SK-N-SH (cell line): Measurements from ENCODE around the gene VPS50. TPM values are rescaled to one million over a fixed set of nuclear protein-coding genes. Genes with fewer than 3 reads are reported as not detected.
"Not testable (repeated sequence)": the region's sequence is repeated elsewhere in the genome, so short reads cannot be mapped to it uniquely, and the experiment has no call there.

Source experiments
- CTCF ChIA-PET: fragments of 300-600, 350-600 bp; formaldehyde crosslinking; extraction: SDS; loops from one replicate; lab custom pipeline; 2021; lab: Yijun Ruan, JAX
- POLR2A ChIA-PET: fragments of 350-600 bp; sonication (Branson Sonifier 250); formaldehyde crosslinking; extraction: SDS; loops from one replicate; lab custom pipeline; 2020; ENCODE audit warnings: antibody characterized with exemption, inconsistent platforms; lab: Yijun Ruan, JAX
- DNase-seq: peaks from one replicate; pipeline ENCODE4 v3.0.0; 2012
- H2AFZ ChIP-seq: fragments of 200-600 bp; sonication (generic); 2 replicates; pipeline ENCODE4 v1.8.1; 2016; ENCODE audit warnings: antibody characterized with exemption, mild to moderate bottlenecking, low read depth
- H3F3A ChIP-seq: fragments of 200-600 bp; sonication (generic); replicated peaks from 2 replicates; pipeline ENCODE3; 2016; ENCODE audit warnings: antibody characterized with exemption, mild to moderate bottlenecking; ENCODE audit not compliant: insufficient read depth
- H3K27ac ChIP-seq, 2 experiments: fragments of 200-500 bp in 1 of 2; fragments of 200-600 bp in 1 of 2; sonication (Bioruptor generic) in 1 of 2; sonication (generic), shearing (Covaris generic) in 1 of 2; 2 replicates each; pipeline versions ENCODE4 v1.5.1 to v1.6.1; 2014 to 2016; ENCODE audit warnings: low read depth in 2 of 2, inconsistent platforms in 1 of 2, low read length in 1 of 2, mild to moderate bottlenecking in 1 of 2, mixed read lengths in 1 of 2
- H3K27me3 ChIP-seq: fragments of 200-600 bp; sonication (generic), shearing (Covaris generic); 2 replicates; pipeline ENCODE4 v1.6.1; 2016; ENCODE audit warnings: mixed run types; ENCODE audit not compliant: insufficient read depth
- H3K36me3 ChIP-seq, 2 experiments: fragments of 200-500 bp in 1 of 2; fragments of 200-600 bp in 1 of 2; sonication (Bioruptor generic) in 1 of 2; sonication (generic) in 1 of 2; replicated peaks in 1 of 2; 2 replicates each; pipeline versions ENCODE3 to v1.5.1; 2014 to 2016; ENCODE audit warnings: low read length in 1 of 2, mild to moderate bottlenecking in 1 of 2; ENCODE audit not compliant: insufficient read depth in 2 of 2, control insufficient read depth in 1 of 2
- H3K4me1 ChIP-seq, 2 experiments: fragments of 200-500 bp in 1 of 2; fragments of 200-600 bp in 1 of 2; sonication (Bioruptor generic) in 1 of 2; sonication (generic), shearing (Covaris generic) in 1 of 2; 2 replicates each; pipeline versions ENCODE4 v1.5.1 to v1.6.1; 2014 to 2016; ENCODE audit warnings: low read depth in 1 of 2, low read length in 1 of 2, mixed run types in 1 of 2; ENCODE audit not compliant: insufficient read depth in 2 of 2, control insufficient read depth in 1 of 2
- H3K4me2 ChIP-seq: fragments of 200-600 bp; sonication (generic), shearing (Covaris generic); 2 replicates; pipeline ENCODE4 v1.6.1; 2017; ENCODE audit warnings: mixed run types
- H3K4me3 ChIP-seq, 2 experiments: fragments of 200-500 bp in 1 of 2; fragments of 200-600 bp in 1 of 2; sonication (Bioruptor generic) in 1 of 2; sonication (generic), shearing (Covaris generic) in 1 of 2; 2 replicates each; pipeline versions ENCODE4 v1.5.1 to v1.8.1; 2014 to 2016; ENCODE audit warnings: low read depth in 2 of 2, inconsistent platforms in 1 of 2, low read length in 1 of 2, mild to moderate bottlenecking in 1 of 2, mixed read lengths in 1 of 2, moderate library complexity in 1 of 2
- H3K79me2 ChIP-seq: fragments of 200-600 bp; sonication (generic); 2 replicates; pipeline ENCODE4 v1.8.1; 2017; ENCODE audit warnings: mild to moderate bottlenecking; ENCODE audit not compliant: insufficient read depth
- H3K9ac ChIP-seq: fragments of 200-600 bp; sonication (generic); 2 replicates; pipeline ENCODE4 v1.6.1; 2017; ENCODE audit warnings: mixed run types
- H3K9me2 ChIP-seq: fragments of 200-600 bp; sonication (generic); 2 replicates; pipeline ENCODE4 v1.6.1; 2017; ENCODE audit warnings: mixed run types
- H3K9me3 ChIP-seq: fragments of 200-600 bp; sonication (generic); 2 replicates; pipeline ENCODE4 v1.6.1; 2017; ENCODE audit warnings: mixed run types, mild to moderate bottlenecking, moderate library complexity
- H4K20me1 ChIP-seq: fragments of 200-600 bp; sonication (generic); 2 replicates; pipeline ENCODE4 v1.6.1; 2017; ENCODE audit warnings: mild to moderate bottlenecking, mixed run types; ENCODE audit not compliant: insufficient read depth
- ELF1 ChIP-seq: IDR thresholded peaks from 2 replicates; pipeline ENCODE4 v1.4.0; 2012
- MEF2A ChIP-seq: IDR thresholded peaks from 2 replicates; pipeline ENCODE4 v1.4.0; 2012; ENCODE audit warnings: low read depth, borderline replicate concordance
- POLR2AphosphoS5 ChIP-seq: IDR thresholded peaks from 2 replicates; pipeline ENCODE4 v1.6.1; 2012; ENCODE audit warnings: low read depth, low read length
- SIN3A ChIP-seq: IDR thresholded peaks from 2 replicates; pipeline ENCODE4 v1.6.1; 2012; ENCODE audit warnings: low read depth, mild to moderate bottlenecking, low read length, moderate library complexity, borderline replicate concordance
- TAF1 ChIP-seq: IDR thresholded peaks from 2 replicates; pipeline ENCODE4 v1.6.1; 2012; ENCODE audit warnings: low read depth, mild to moderate bottlenecking, low read length, moderate library complexity, borderline replicate concordance
- TEAD4 ChIP-seq: IDR thresholded peaks from 2 replicates; pipeline ENCODE4 v1.4.0; 2012; ENCODE audit warnings: mild to moderate bottlenecking, borderline replicate concordance; ENCODE audit not compliant: insufficient read depth
- WGBS: methylation state at CpG from one replicate; pipeline ENCODE4 v1.1.6; 2017; ENCODE audit warnings: low lambda C conversion rate; 5-methylcytosine and 5-hydroxymethylcytosine counted together
- polyA plus RNA-seq, 3 experiments: library from polyadenylated mRNA; depleted of rRNA; stranded (reverse); fragments of >200 nt; gene quantifications; 2 replicates each; pipeline ENCODE4 v1.2.3, GENCODE V29; 2012
- TF ChIP-seq, protein P1 (sequence below): IDR thresholded peaks from 2 replicates; pipeline ENCODE4 v1.4.0; 2012; ENCODE audit warnings: low read depth, borderline replicate concordance
- TF ChIP-seq, protein P2 (sequence below): fragments of 200-600 bp; sonication (generic); IDR thresholded peaks from 2 replicates; pipeline ENCODE4 v1.6.1; 2017; ENCODE audit warnings: antibody characterized with exemption, mild to moderate bottlenecking, moderate library complexity
- TF ChIP-seq, protein P3 (sequence below): IDR thresholded peaks from 2 replicates; pipeline ENCODE4 v1.4.0; 2012; ENCODE audit warnings: low read depth
- TF ChIP-seq, protein P4 (sequence below): fragments of 150-350 bp; IDR thresholded peaks from 2 replicates; pipeline ENCODE4 v1.6.1; 2016; ENCODE audit warnings: mild to moderate bottlenecking, low read depth, low read length
- TF ChIP-seq, protein P5 (sequence below): IDR thresholded peaks from 2 replicates; pipeline ENCODE4 v1.4.0; 2012; ENCODE audit warnings: low read depth, borderline replicate concordance
- TF ChIP-seq, protein P6 (sequence below): IDR thresholded peaks from 2 replicates; pipeline ENCODE4 v1.6.1; 2012; ENCODE audit warnings: mild to moderate bottlenecking, low read depth, low read length, moderate library complexity

VPS50 gene
- polyA plus RNA-seq, 1 of the 3 experiments (the other 2 are of a cell fraction), result 9.1 TPM

DNA sequence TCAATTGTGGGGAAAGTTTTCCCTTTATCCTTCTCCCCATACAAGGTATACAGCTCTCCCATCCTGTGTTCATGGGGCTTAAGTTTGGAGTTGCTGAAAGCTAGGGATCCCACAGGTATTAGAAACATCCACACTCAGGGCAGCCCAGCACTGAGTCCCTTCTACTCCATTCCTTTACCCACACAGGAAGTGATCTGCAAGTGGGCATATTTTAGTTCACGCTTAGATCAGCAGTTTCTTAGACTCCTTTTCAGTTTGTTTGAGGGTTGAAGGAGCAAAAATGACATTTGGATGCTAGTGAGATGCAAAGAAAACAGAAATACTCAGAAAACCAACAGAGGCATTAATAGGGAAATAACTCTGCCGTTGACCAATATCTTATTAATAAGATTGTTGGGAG lies 134.7 kb downstream of the VPS50 start (continued):
- TF ChIP-seq, protein P1, sequence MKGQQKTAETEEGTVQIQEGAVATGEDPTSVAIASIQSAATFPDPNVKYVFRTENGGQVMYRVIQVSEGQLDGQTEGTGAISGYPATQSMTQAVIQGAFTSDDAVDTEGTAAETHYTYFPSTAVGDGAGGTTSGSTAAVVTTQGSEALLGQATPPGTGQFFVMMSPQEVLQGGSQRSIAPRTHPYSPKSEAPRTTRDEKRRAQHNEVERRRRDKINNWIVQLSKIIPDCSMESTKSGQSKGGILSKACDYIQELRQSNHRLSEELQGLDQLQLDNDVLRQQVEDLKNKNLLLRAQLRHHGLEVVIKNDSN, result no peak
- no peak for TF ChIP-seq TAF1
- TF ChIP-seq TEAD4, result no peak
- TF ChIP-seq, all 33 proteins: peak for 0

DNA sequence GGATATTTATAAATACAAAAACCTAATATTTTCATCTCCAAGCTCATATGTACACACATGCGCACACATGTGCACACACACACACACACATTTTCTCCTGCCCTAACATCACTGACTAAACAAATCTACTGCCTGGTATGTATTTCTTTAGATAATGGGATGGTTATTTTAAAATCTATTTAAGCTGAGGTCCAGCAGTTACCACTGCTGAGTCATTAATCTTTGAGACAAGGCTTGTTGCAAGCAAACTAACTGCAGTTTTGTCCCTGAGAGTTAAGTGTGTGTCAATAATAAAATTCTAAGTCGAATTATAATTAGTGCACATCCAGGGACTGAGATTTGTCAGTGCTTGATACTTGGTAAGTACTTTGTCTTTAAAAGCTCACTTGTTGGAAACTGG lies 135.1 kb downstream of the VPS50 start:
- H3K9me3 ChIP-seq, result no peaks in the 10 kb centered on the region
- H2AFZ ChIP-seq, result no peak overlapping the region
- no peaks in the 10 kb centered on the region for H3K4me1 ChIP-seq
- no peaks in the 10 kb centered on the region for H3K9me2 ChIP-seq
- no peaks in the 10 kb centered on the region for H3K79me2 ChIP-seq
- no peaks in the 10 kb centered on the region for H3K36me3 ChIP-seq
- DNase-seq, result no peak
- WGBS, result 45% methylated on average over 2 of the region's 2 CpGs
- no peak overlapping the region for H3K27ac ChIP-seq
- H3K9ac ChIP-seq, result no peak overlapping the region
- CTCF ChIA-PET, result interaction anchor here (0.7 to 1.1 kb wide), 2 partner anchors 10 to 183 kb away, joined by 3 read pairs; no protein-coding TSS in a partner anchor
- H3K27me3 ChIP-seq, result no peaks in the 10 kb centered on the region
- H3F3A ChIP-seq, result no peaks in the 10 kb centered on the region
- H3K4me2 ChIP-seq, result no peak overlapping the region
- TF ChIP-seq, protein P2, sequence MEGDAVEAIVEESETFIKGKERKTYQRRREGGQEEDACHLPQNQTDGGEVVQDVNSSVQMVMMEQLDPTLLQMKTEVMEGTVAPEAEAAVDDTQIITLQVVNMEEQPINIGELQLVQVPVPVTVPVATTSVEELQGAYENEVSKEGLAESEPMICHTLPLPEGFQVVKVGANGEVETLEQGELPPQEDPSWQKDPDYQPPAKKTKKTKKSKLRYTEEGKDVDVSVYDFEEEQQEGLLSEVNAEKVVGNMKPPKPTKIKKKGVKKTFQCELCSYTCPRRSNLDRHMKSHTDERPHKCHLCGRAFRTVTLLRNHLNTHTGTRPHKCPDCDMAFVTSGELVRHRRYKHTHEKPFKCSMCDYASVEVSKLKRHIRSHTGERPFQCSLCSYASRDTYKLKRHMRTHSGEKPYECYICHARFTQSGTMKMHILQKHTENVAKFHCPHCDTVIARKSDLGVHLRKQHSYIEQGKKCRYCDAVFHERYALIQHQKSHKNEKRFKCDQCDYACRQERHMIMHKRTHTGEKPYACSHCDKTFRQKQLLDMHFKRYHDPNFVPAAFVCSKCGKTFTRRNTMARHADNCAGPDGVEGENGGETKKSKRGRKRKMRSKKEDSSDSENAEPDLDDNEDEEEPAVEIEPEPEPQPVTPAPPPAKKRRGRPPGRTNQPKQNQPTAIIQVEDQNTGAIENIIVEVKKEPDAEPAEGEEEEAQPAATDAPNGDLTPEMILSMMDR, result no peak
- TF ChIP-seq, protein P3, sequence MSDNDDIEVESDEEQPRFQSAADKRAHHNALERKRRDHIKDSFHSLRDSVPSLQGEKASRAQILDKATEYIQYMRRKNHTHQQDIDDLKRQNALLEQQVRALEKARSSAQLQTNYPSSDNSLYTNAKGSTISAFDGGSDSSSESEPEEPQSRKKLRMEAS, result no peak
- TF ChIP-seq TAF1 (no peak), SIN3A (no peak), POLR2AphosphoS5 (no peak), MEF2A (no peak), ELF1 (no peak)
- TF ChIP-seq, protein P4, sequence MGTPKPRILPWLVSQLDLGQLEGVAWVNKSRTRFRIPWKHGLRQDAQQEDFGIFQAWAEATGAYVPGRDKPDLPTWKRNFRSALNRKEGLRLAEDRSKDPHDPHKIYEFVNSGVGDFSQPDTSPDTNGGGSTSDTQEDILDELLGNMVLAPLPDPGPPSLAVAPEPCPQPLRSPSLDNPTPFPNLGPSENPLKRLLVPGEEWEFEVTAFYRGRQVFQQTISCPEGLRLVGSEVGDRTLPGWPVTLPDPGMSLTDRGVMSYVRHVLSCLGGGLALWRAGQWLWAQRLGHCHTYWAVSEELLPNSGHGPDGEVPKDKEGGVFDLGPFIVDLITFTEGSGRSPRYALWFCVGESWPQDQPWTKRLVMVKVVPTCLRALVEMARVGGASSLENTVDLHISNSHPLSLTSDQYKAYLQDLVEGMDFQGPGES, result no peak
- TF ChIP-seq, protein P5, sequence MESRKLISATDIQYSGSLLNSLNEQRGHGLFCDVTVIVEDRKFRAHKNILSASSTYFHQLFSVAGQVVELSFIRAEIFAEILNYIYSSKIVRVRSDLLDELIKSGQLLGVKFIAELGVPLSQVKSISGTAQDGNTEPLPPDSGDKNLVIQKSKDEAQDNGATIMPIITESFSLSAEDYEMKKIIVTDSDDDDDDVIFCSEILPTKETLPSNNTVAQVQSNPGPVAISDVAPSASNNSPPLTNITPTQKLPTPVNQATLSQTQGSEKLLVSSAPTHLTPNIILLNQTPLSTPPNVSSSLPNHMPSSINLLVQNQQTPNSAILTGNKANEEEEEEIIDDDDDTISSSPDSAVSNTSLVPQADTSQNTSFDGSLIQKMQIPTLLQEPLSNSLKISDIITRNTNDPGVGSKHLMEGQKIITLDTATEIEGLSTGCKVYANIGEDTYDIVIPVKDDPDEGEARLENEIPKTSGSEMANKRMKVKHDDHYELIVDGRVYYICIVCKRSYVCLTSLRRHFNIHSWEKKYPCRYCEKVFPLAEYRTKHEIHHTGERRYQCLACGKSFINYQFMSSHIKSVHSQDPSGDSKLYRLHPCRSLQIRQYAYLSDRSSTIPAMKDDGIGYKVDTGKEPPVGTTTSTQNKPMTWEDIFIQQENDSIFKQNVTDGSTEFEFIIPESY, result no peak
- TF ChIP-seq, protein P6, sequence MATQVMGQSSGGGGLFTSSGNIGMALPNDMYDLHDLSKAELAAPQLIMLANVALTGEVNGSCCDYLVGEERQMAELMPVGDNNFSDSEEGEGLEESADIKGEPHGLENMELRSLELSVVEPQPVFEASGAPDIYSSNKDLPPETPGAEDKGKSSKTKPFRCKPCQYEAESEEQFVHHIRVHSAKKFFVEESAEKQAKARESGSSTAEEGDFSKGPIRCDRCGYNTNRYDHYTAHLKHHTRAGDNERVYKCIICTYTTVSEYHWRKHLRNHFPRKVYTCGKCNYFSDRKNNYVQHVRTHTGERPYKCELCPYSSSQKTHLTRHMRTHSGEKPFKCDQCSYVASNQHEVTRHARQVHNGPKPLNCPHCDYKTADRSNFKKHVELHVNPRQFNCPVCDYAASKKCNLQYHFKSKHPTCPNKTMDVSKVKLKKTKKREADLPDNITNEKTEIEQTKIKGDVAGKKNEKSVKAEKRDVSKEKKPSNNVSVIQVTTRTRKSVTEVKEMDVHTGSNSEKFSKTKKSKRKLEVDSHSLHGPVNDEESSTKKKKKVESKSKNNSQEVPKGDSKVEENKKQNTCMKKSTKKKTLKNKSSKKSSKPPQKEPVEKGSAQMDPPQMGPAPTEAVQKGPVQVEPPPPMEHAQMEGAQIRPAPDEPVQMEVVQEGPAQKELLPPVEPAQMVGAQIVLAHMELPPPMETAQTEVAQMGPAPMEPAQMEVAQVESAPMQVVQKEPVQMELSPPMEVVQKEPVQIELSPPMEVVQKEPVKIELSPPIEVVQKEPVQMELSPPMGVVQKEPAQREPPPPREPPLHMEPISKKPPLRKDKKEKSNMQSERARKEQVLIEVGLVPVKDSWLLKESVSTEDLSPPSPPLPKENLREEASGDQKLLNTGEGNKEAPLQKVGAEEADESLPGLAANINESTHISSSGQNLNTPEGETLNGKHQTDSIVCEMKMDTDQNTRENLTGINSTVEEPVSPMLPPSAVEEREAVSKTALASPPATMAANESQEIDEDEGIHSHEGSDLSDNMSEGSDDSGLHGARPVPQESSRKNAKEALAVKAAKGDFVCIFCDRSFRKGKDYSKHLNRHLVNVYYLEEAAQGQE, result no peak
- TF ChIP-seq, protein P1, result no peak
- TF ChIP-seq, all 33 proteins: peak for 0
- POLR2A ChIA-PET, result no interaction called here
- no peaks in the 10 kb centered on the region for H4K20me1 ChIP-seq
- H3K4me3 ChIP-seq, result no peak overlapping the region

DNA sequence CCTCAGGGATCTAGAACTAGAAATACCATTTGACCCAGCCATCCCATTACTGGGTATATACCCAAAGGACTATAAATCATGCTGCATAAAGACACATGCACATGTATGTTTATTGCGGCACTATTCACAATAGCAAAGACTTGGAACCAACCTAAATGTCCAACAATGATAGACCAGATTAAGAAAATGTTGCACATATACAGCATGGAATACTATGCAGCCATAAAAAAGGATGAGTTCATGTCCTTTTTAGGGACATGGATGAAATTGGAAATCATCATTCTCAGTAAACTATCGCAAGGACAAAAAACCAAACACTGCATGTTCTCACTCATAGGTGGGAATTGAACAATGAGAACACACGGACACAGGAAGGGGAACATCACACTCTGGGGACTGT lies 138.8 kb downstream of the VPS50 start:
- H3K4me3 ChIP-seq, DNase-seq, H3K4me1 ChIP-seq, H3K9ac ChIP-seq, H3F3A ChIP-seq, H3K9me2 ChIP-seq, CTCF ChIA-PET, H2AFZ ChIP-seq, H3K9me3 ChIP-seq, H3K4me2 ChIP-seq, POLR2A ChIA-PET, H3K27ac ChIP-seq, H4K20me1 ChIP-seq, H3K27me3 ChIP-seq, H3K36me3 ChIP-seq, H3K79me2 ChIP-seq: not testable (repeated sequence)
- WGBS, result 23% methylated on average over 3 of the region's 3 CpGs
